Calu3 (cell line): ENCODE results near the gene RAB17. TPM values are rescaled to one million over a fixed set of nuclear protein-coding genes. Genes with fewer than 3 reads are reported as not detected.
A peak's percentile ranks its signal among the peaks of the same experiment; 100 is the strongest.

Experiments
- Bru-seq: library from RNA; stranded (reverse); fragments of 400-500 nt; gene quantifications from one replicate; lab custom pipeline; 2021; lab: Mats Ljungman, UMichigan
- BruChase-seq, 2 experiments: library from RNA; stranded (reverse); fragments of 400-500 nt; gene quantifications; one replicate each; lab custom pipeline; 2021; lab: Mats Ljungman, UMichigan
- BruUV-seq: library from RNA; stranded (reverse); fragments of 400-500 nt; replicated peaks from 2 replicates; lab custom pipeline; 2021; lab: Mats Ljungman, UMichigan
- CTCF ChIA-PET: fragments of 300-600 bp; sonication (Branson Sonifier 250); formaldehyde crosslinking; loops from one replicate; lab custom pipeline; 2022; ENCODE audit warnings: antibody characterized with exemption; lab: Charles Lee
- DNase-seq: peaks from one replicate; pipeline ENCODE4 v3.0.0; 2022
- H3K27ac Mint-ChIP-seq: one replicate; pipeline ENCODE4 v1.8.0; 2022; ENCODE audit warnings: mixed read lengths; ENCODE audit not compliant: unreplicated experiment
- H3K27me3 Mint-ChIP-seq: one replicate; pipeline ENCODE4 v1.8.0; 2022; ENCODE audit warnings: mixed read lengths; ENCODE audit not compliant: unreplicated experiment
- H3K36me3 Mint-ChIP-seq: one replicate; pipeline ENCODE4 v1.8.0; 2022; ENCODE audit warnings: mild to moderate bottlenecking, moderate library complexity, mixed read lengths; ENCODE audit not compliant: insufficient read depth, unreplicated experiment
- H3K4me1 Mint-ChIP-seq: one replicate; pipeline ENCODE4 v1.8.0; 2022; ENCODE audit warnings: mild to moderate bottlenecking, low read depth, mixed read lengths; ENCODE audit not compliant: unreplicated experiment
- H3K4me3 Mint-ChIP-seq: one replicate; pipeline ENCODE4 v1.8.0; 2022; ENCODE audit warnings: mild to moderate bottlenecking, low read depth, moderate library complexity, mixed read lengths; ENCODE audit not compliant: unreplicated experiment
- H3K9me3 Mint-ChIP-seq: one replicate; pipeline ENCODE4 v1.8.0; 2022; ENCODE audit warnings: low read depth, mixed read lengths; ENCODE audit not compliant: unreplicated experiment
- CTCF ChIP-seq: fragments of 200-600 bp; IDR thresholded peaks from one replicate; pipeline ENCODE4 v1.8.0; 2022; ENCODE audit warnings: antibody characterized with exemption; ENCODE audit not compliant: unreplicated experiment
- intact Hi-C: fragments of 100-400 bp; cut with micrococcal nuclease; formaldehyde crosslinking; loops from one replicate; pipeline ENCODE4 v1.10.0; 2022; ENCODE audit not compliant: unreplicated experiment
- long read RNA-seq: library from polyadenylated mRNA; stranded (forward); transcript quantifications from one replicate; pipeline ENCODE4 v2.0.0, GENCODE V29; 2022
- total RNA-seq: library from RNA; stranded (reverse); gene quantifications from 2 replicates; pipeline ENCODE4 v1.2.3, GENCODE V29; 2022

RAB17 gene
- total RNA-seq (33.3 and 38.3 TPM in 2 replicates), Bru-seq, nascent RNA (percentile 62 among the genes with signal in this experiment), BruChase-seq, experiment 1, labeled RNA remaining after a 6-hour chase (percentile 76 among the genes with signal in this experiment), BruChase-seq, experiment 2, labeled RNA remaining after a 2-hour chase (percentile 76 among the genes with signal in this experiment)
- long read RNA-seq, transcript RAB17-209 (2 exons, 937 nt) = minor isoform, 5 of 43 reads
- long read RNA-seq, transcript RAB17-201 (6 exons, 1,966 nt) = major isoform, 13 of 43 reads
- long read RNA-seq, transcript RAB17-202 (5 exons, 1,792 nt) = minor isoform, 10 of 43 reads
- long read RNA-seq, partial matches to known transcripts = 1 of 43 reads
- long read RNA-seq, other reads (novel, unspliced or antisense) = 13 of 43 reads

DNA sequence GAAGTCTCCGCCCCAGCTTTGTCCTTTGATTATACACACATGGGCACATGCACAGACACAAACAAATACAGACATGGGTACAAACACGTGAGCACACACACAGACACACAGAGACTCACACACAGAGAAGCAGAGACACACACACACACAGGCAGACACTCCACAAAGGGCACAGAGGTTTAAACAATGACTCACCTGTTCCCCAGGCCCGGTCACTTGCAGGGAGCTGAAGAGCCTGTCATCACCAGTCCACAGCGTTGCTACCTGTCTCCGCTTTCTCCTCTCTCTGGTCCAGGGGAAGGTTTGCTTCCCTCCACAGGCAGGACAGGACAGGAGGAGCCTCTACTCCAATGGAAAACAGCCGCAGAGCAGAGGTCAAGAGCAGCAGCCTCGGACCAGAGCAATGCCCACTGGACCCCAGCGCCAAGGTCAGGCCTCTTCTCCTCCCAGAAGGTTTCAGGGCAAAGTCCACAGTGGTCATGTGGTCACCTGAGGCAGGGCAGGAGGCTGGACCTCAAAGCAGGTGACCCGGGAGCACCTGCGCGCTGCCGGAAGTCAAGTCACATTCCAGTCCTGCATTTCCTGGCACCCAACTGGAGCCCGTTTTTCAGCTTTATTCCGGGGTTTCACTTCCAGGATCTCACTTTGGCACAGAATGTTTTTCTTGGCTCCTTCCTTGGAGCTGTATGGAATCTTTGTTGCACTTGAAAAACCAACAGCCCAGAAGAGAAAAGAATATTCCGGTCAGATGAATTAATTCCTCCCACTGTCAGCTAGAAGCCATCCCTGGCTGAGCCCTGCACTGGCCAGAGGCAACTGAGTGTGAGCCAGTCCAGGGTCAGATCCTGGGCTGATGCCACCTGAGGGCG is at the start of gene RAB17:
Gene RAB17, minus strand, starts transcription at position 463 of the 869 bp plus-strand sequence. CDS start 4,580 bp downstream, outside the sequence.
- peak; percentile 81 for DNase-seq
- Mint-ChIP-seq H3K27ac (peak within 1 kb of the TSS; percentile 98), H3K9me3 (no peaks in the 10 kb centered on the region), H3K27me3 (no peaks in the 10 kb centered on the region), H3K4me3 (peak within 1 kb of the TSS; percentile 82), H3K4me1 (peaks cover 18% of the 10 kb centered on the region), H3K36me3 (peaks cover 27% of the 10 kb centered on the region)
- intact Hi-C loops = no loop called here
- CTCF ChIA-PET = interaction anchor here (0.6 to 2.0 kb wide), 6 partner anchors 11 to 1197 kb away, joined by 3 to 5 read pairs (median 4); no protein-coding TSS in a partner anchor
- no TSS peak for BruUV-seq
- no peak for TF ChIP-seq CTCF

GRCh38 chr2:237639836-237640220 is 49.3 kb upstream of the RAB17 start:
- TF ChIP-seq CTCF = no peak
- CTCF ChIA-PET = interaction anchor here (0.8 kb wide), 1 partner anchor 21 kb away, joined by 3 read pairs; no protein-coding TSS in a partner anchor
- Mint-ChIP-seq H3K36me3 (no peaks in the 10 kb centered on the region), H3K4me3 (no peak overlapping the region), H3K27me3 (peaks cover 75% of the 10 kb centered on the region), H3K27ac (no peak overlapping the region), H3K4me1 (no peaks in the 10 kb centered on the region), H3K9me3 (peaks cover 2% of the 10 kb centered on the region)
- intact Hi-C loops = no loop called here
- BruUV-seq = no TSS peak
- DNase-seq = no peak

DNA sequence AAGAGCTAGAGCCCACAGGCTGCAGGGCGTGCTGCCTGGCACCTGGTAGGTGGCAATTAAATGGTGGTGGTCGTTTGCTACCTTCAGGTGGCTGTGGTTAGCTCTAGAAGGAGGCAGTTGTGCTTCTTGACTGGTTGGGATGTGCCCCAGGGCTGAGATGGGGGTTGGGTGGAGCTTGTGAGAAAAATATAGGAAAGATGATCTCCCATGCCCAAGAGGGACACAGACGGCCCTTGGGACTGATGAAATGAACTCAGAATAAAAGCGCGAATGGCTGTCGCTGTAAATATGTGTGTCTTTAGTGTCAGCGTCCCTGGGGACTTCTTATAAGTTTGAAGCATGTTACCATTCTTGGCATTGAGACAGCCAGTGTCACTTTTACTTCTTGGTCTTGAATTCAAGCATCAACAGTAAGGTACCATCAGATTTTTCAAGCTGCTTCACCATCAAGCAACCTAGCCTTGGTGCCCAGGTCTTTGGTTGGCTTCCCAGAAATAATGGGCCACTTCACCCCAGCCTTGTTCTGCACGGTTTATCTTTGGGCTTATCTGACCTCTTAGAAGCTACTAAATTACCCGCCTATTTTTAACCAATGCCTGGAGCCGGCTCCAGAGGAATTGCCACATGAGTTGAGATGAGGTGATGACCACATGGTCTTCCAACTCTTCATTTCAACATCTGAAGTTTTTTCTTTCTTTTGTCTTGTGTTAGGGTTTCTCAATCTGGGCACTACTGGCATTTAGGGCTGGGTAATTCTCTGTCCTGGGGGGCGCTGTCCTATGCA is 48.7 kb upstream of the RAB17 start:
- DNase-seq = no peak
- intact Hi-C loops = no loop called here
- H3K4me3 Mint-ChIP-seq = no peak overlapping the region
- CTCF ChIA-PET = interaction anchor here (0.8 kb wide), 1 partner anchor 22 kb away, joined by 3 read pairs; no protein-coding TSS in a partner anchor
- no TSS peak for BruUV-seq
- peaks cover 75% of the 10 kb centered on the region for H3K27me3 Mint-ChIP-seq
- H3K36me3 Mint-ChIP-seq = no peaks in the 10 kb centered on the region
- H3K27ac Mint-ChIP-seq = no peak overlapping the region
- H3K4me1 Mint-ChIP-seq = no peaks in the 10 kb centered on the region
- peaks cover 4% of the 10 kb centered on the region for H3K9me3 Mint-ChIP-seq
- TF ChIP-seq CTCF = no peak

DNA sequence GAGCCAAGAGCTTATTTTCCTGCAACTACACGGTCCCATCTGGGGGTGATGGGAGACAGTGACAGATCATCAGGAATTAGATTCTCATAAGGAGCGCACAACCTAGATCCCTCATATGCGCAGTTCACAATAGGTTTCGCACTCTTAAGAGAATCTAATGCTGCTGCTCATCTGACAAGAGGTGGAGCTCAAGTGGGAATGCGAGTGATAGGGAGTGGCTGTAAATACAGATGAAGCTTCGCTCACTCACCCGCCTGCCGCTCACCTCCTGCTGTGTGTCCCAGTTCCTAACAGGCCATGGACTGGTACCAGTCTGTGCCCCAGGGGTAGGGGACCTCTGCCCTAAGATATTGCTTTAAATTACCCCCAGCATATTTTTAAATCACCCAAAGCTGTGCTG is 47.6 kb upstream of the RAB17 start:
- no peak overlapping the region for H3K4me3 Mint-ChIP-seq
- peaks cover 76% of the 10 kb centered on the region for H3K27me3 Mint-ChIP-seq
- BruUV-seq = no TSS peak
- no peak for DNase-seq
- CTCF ChIA-PET = no interaction called here
- H3K9me3 Mint-ChIP-seq = peaks cover 4% of the 10 kb centered on the region
- H3K27ac Mint-ChIP-seq = no peak overlapping the region
- no peaks in the 10 kb centered on the region for H3K36me3 Mint-ChIP-seq
- H3K4me1 Mint-ChIP-seq = no peaks in the 10 kb centered on the region
- no peak for TF ChIP-seq CTCF
- intact Hi-C loops = no loop called here
